Measurements from ENCODE around the gene SLC37A1. TPM values are rescaled to one million over a fixed set of nuclear protein-coding genes. Genes with fewer than 3 reads are reported as not detected.

The SLC37A1 gene
- total RNA-seq, 1 experiment from 2014 or later: 15.0 TPM

GRCh38 chr21:42556960-42557359 is 43.3 kb downstream of the SLC37A1 start:
- Histone ChIP-seq H3K9ac (ENCODE audit: low read length) (no peak overlapping the region), H3K4me2 (ENCODE audit: low read length) (no peak overlapping the region), H3K27ac (ENCODE audit: low read depth, low read length) (no peak overlapping the region), H3K4me3 (replicated peaks in 1 of 2; ENCODE audit: low read depth in 1 of 2, low read length in 2 of 2) (no peak overlapping the region), H4K20me1 (ENCODE audit: insufficient read depth) (no peaks in the 10 kb centered on the region), H3K4me1 (ENCODE audit: control insufficient read depth in 1 of 2, insufficient read depth in 2 of 2, low read length in 2 of 2) (no peaks in the 10 kb centered on the region), H3K36me3 (ENCODE audit: control insufficient read depth in 1 of 2, insufficient read depth in 2 of 2, low read length in 2 of 2) (no peaks in the 10 kb centered on the region), H3K9me2 (ENCODE audit: insufficient read depth) (no peaks in the 10 kb centered on the region), H3K9me3 (ENCODE audit: control insufficient read depth in 1 of 2, insufficient read depth in 1 of 2, low read depth in 1 of 2, low read length in 2 of 2) (no peaks in the 10 kb centered on the region), H2AFZ (ENCODE audit: low read depth, low read length, poor library complexity, severe bottlenecking) (no peak overlapping the region), H3K27me3 (ENCODE audit: insufficient read depth, low read length) (no peaks in the 10 kb centered on the region), H3K79me2 (ENCODE audit: insufficient read depth, low read length) (no peaks in the 10 kb centered on the region)
- TF ChIP-seq, protein P1, sequence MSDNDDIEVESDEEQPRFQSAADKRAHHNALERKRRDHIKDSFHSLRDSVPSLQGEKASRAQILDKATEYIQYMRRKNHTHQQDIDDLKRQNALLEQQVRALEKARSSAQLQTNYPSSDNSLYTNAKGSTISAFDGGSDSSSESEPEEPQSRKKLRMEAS (IDR thresholded peaks at IDR 0.05): no peak
- no peak for TF ChIP-seq YY1 (IDR thresholded peaks at IDR 0.05; ENCODE audit: extremely low read depth, insufficient replicate concordance, low read depth, low read length)
- no peak for TF ChIP-seq CBX3 (IDR thresholded peaks at IDR 0.05; ENCODE audit: low read depth)
- no peak for TF ChIP-seq ZBTB33 (IDR thresholded peaks at IDR 0.05; ENCODE audit: extremely low read depth, insufficient replicate concordance, low read length)
- no peak for TF ChIP-seq REST (IDR thresholded peaks at IDR 0.05; ENCODE audit: low read depth)
- TF ChIP-seq POLR2AphosphoS5 (IDR thresholded peaks at IDR 0.05; ENCODE audit: low read depth, low read length): no peak
- no peak for TF ChIP-seq EZH2 (IDR thresholded peaks at IDR 0.05)
- no peak for TF ChIP-seq EGR1 (IDR thresholded peaks at IDR 0.05; ENCODE audit: low read depth)
- no peak for TF ChIP-seq POLR2A (IDR thresholded peaks at IDR 0.05; ENCODE audit: borderline replicate concordance, extremely low read depth, insufficient read depth, insufficient read length)
- TF ChIP-seq ELF1 (IDR thresholded peaks at IDR 0.05; ENCODE audit: borderline replicate concordance, low read depth): no peak
- TF ChIP-seq SRF (IDR thresholded peaks at IDR 0.05; ENCODE audit: low read depth): no peak
- TF ChIP-seq FOSL1 (IDR thresholded peaks at IDR 0.05; ENCODE audit: low read depth): no peak
- no peak for TF ChIP-seq ZFX (IDR thresholded peaks at IDR 0.05)
- TF ChIP-seq, protein P2, sequence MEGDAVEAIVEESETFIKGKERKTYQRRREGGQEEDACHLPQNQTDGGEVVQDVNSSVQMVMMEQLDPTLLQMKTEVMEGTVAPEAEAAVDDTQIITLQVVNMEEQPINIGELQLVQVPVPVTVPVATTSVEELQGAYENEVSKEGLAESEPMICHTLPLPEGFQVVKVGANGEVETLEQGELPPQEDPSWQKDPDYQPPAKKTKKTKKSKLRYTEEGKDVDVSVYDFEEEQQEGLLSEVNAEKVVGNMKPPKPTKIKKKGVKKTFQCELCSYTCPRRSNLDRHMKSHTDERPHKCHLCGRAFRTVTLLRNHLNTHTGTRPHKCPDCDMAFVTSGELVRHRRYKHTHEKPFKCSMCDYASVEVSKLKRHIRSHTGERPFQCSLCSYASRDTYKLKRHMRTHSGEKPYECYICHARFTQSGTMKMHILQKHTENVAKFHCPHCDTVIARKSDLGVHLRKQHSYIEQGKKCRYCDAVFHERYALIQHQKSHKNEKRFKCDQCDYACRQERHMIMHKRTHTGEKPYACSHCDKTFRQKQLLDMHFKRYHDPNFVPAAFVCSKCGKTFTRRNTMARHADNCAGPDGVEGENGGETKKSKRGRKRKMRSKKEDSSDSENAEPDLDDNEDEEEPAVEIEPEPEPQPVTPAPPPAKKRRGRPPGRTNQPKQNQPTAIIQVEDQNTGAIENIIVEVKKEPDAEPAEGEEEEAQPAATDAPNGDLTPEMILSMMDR (IDR thresholded peaks at IDR 0.05 in 2 of 3, conservative IDR thresholded peaks at IDR 0.05 in 1 of 3; ENCODE audit: borderline replicate concordance in 1 of 3, insufficient read depth in 1 of 3, low read depth in 2 of 3, low read length in 2 of 3): no peak
- no peak for TF ChIP-seq SP1 (IDR thresholded peaks at IDR 0.05; ENCODE audit: low read depth)
- no peak for TF ChIP-seq EZH2phosphoT487 (IDR thresholded peaks at IDR 0.05; ENCODE audit: borderline replicate concordance)
- TF ChIP-seq CEBPB (IDR thresholded peaks at IDR 0.05; ENCODE audit: low read depth): no peak
- no TSS peak for BruUV-seq (replicated peaks)
- intact Hi-C loops (cut with micrococcal nuclease): no loop called here
- ChIA-PET CTCF (no interaction called here), POLR2A (no interaction called here), RAD21 (ENCODE audit: low non-redundant PET in 1 of 2, low total read pairs in 2 of 2, uncharacterized antibody in 2 of 2, unreplicated experiment in 2 of 2) (no interaction called here)
- ATAC-seq (no peak), DNase-seq (ENCODE audit: low read depth, low spot score) (no peak)

Measured in HCT116 (cell line).